B cell (primary cell): Measurements from ENCODE around the gene ETV2. TPM values are rescaled to one million over a fixed set of nuclear protein-coding genes. Genes with fewer than 3 reads are reported as not detected.
A peak's percentile ranks its signal among the peaks of the same experiment; 100 is the strongest.

Source experiments
- ATAC-seq: fragments of 200-7000 bp; cut with Tn5 transposase; one replicate; pipeline ENCODE4 v1.10.0; 2021; ENCODE audit warnings: low read depth, mild to moderate bottlenecking, moderate number of reproducible peaks, moderate library complexity
- CTCF ChIA-PET: fragments of 350-600 bp; sonication (Branson Sonifier 250); formaldehyde crosslinking; loops from one replicate; lab custom pipeline; 2021; ENCODE audit warnings: antibody characterized with exemption, inconsistent platforms; lab: Charles Lee
- POLR2A ChIA-PET: fragments of 350-600 bp; sonication (Branson Sonifier 250); formaldehyde crosslinking; loops from one replicate; lab custom pipeline; 2021; ENCODE audit warnings: antibody characterized with exemption; lab: Charles Lee
- DNase-seq: peaks from one replicate; pipeline ENCODE4 v3.0.0; 2013
- H2AFZ ChIP-seq: 2 replicates; pipeline ENCODE4 v1.6.1; 2012; ENCODE audit warnings: mild to moderate bottlenecking, low read depth, low read length; ENCODE audit not compliant: insufficient read depth, poor library complexity, severe bottlenecking
- H3K27ac ChIP-seq, 2 donors: 1 replicate in 1 of 2; 2 replicates in 1 of 2; pipeline ENCODE4 v1.5.1; 2012 to 2013; ENCODE audit warnings: low read length in 2 of 2, mild to moderate bottlenecking in 2 of 2, moderate library complexity in 1 of 2
- H3K27me3 ChIP-seq, 4 experiments: fragments of 200-600 bp in 1 of 4; sonication (generic) in 1 of 4; replicated peaks in 1 of 4; 1 replicate in 2 of 4; 2 replicates in 2 of 4; pipeline versions ENCODE4 v1.6.1 to v1.7.0; 2013 to 2016; ENCODE audit warnings: low read length in 3 of 4, mild to moderate bottlenecking in 2 of 4, mixed read lengths in 1 of 4, moderate library complexity in 1 of 4; ENCODE audit not compliant: insufficient read depth in 4 of 4, control insufficient read depth in 3 of 4; ENCODE audit errors: control extremely low read depth in 1 of 4
- H3K36me3 ChIP-seq, 2 experiments: replicated peaks in 1 of 2; 1 replicate in 1 of 2; 2 replicates in 1 of 2; pipeline versions ENCODE4 v1.6.1 to v1.7.1; 2013; ENCODE audit warnings: low read length in 1 of 2; ENCODE audit not compliant: insufficient read depth in 2 of 2, control insufficient read depth in 1 of 2; ENCODE audit errors: control extremely low read depth in 1 of 2, extremely low read depth in 1 of 2
- H3K4me1 ChIP-seq, 2 donors: fragments of 200-600 bp in 1 of 2; sonication (generic) in 1 of 2; 1 replicate in 1 of 2; 2 replicates in 1 of 2; pipeline versions ENCODE4 v1.5.1 to v1.6.1; 2013 to 2017; ENCODE audit warnings: low read length in 2 of 2; ENCODE audit not compliant: control insufficient read depth in 2 of 2, insufficient read depth in 2 of 2
- H3K4me2 ChIP-seq: replicated peaks from 2 replicates; pipeline ENCODE3; 2012; ENCODE audit warnings: mild to moderate bottlenecking, low read depth, low read length; ENCODE audit not compliant: poor library complexity, severe bottlenecking
- H3K4me3 ChIP-seq, 5 experiments: fragments of 200-600 bp in 1 of 5; sonication (generic) in 1 of 5; 1 replicate in 3 of 5; 2 replicates in 2 of 5; pipeline versions ENCODE4 v1.5.1 to v1.7.0; 2011 to 2016; ENCODE audit warnings: low read length in 4 of 5, mild to moderate bottlenecking in 4 of 5, low read depth in 2 of 5, control low read depth in 1 of 5, moderate library complexity in 1 of 5; ENCODE audit not compliant: insufficient read depth in 1 of 5; ENCODE audit errors: control extremely low read depth in 1 of 5, extremely low read depth in 1 of 5
- H3K79me2 ChIP-seq: fragments of 200-600 bp; sonication (generic); one replicate; pipeline ENCODE4 v1.6.0; 2016; ENCODE audit warnings: low read length; ENCODE audit not compliant: control insufficient read depth, insufficient read depth
- H3K9ac ChIP-seq: fragments of 200-600 bp; sonication (generic); 2 replicates; pipeline ENCODE4 v1.6.1; 2017; ENCODE audit warnings: mild to moderate bottlenecking, low read length, moderate library complexity
- H3K9me3 ChIP-seq, 3 donors: one replicate each; pipeline versions ENCODE4 v1.6.1 to v1.7.1; 2013; ENCODE audit warnings: low read length in 2 of 3; ENCODE audit not compliant: control insufficient read depth in 2 of 3, insufficient read depth in 1 of 3; ENCODE audit errors: control extremely low read depth in 1 of 3
- H4K20me1 ChIP-seq: 2 replicates; pipeline ENCODE4 v1.6.0; 2012; ENCODE audit warnings: mild to moderate bottlenecking, low read length; ENCODE audit not compliant: insufficient read depth, control insufficient read depth, poor library complexity, severe bottlenecking
- H3K27ac Mint-ChIP-seq: one replicate; pipeline ENCODE4 v1.8.0; 2021; ENCODE audit warnings: mixed read lengths
- H3K27me3 Mint-ChIP-seq: one replicate; pipeline ENCODE4 v1.8.0; 2021; ENCODE audit warnings: mixed read lengths
- H3K4me1 Mint-ChIP-seq: one replicate; pipeline ENCODE4 v1.8.0; 2021; ENCODE audit warnings: mixed read lengths
- H3K4me3 Mint-ChIP-seq: one replicate; pipeline ENCODE4 v1.8.0; 2021; ENCODE audit warnings: mixed read lengths
- H3K9me3 Mint-ChIP-seq: one replicate; pipeline ENCODE4 v1.8.0; 2022; ENCODE audit warnings: mixed read lengths; ENCODE audit not compliant: insufficient read depth
- EZH2 ChIP-seq: IDR thresholded peaks from 2 replicates; pipeline ENCODE4 v1.6.1; 2012; ENCODE audit warnings: borderline replicate concordance, low read depth, mild to moderate bottlenecking, moderate library complexity, low read length; ENCODE audit not compliant: insufficient read depth, poor library complexity, severe bottlenecking
- WGBS: methylation state at CpG from one replicate; pipeline ENCODE4 v1.1.5; 2013; ENCODE audit warnings: missing lambda C conversion rate; ENCODE audit not compliant: insufficient coverage; 5-methylcytosine and 5-hydroxymethylcytosine counted together
- intact Hi-C: fragments of 100-400 bp; cut with micrococcal nuclease; formaldehyde crosslinking; loops from one replicate; pipeline ENCODE4 v1.10.0; 2022
- polyA plus RNA-seq: library from polyadenylated mRNA; depleted of rRNA; stranded (reverse); fragments of >200 nt; gene quantifications from 2 replicates; pipeline ENCODE4 v1.2.3, GENCODE V29; 2012
- total RNA-seq, 2 donors: library from RNA; stranded (reverse); fragments of 120-200 nt in 1 of 2; gene quantifications; 1 replicate in 1 of 2; 2 replicates in 1 of 2; pipeline versions ENCODE4 v1.2.3 to v1.2.4, GENCODE V29; 2013 to 2022
- TF ChIP-seq, protein P1 (sequence below): fragments of 200-600 bp; IDR thresholded peaks from one replicate; pipeline ENCODE4 v1.8.0; 2022; ENCODE audit warnings: antibody characterized with exemption, mild to moderate bottlenecking

Gene ETV2
- total and polyA plus RNA-seq, 2 donors (not counting 1 experiment from before 2014, with no cell fraction given): 0.42 to 0.49 TPM

GRCh38 chr19:35648017-35648961 is 6.7 kb downstream of the ETV2 start, which contains the start of gene COX6B1:
TSS of gene COX6B1 (plus strand) at chr19:35648323. CDS start at chr19:35651244, 2,921 bp downstream.
- H3K9ac ChIP-seq: peak within 1 kb of the TSS; percentile 75
- H3K4me2 ChIP-seq: peak within 1 kb of the TSS; percentile 85
- Mint-ChIP-seq H3K4me3 (peak within 1 kb of the TSS; percentile 94), H3K9me3 (no peaks in the 10 kb centered on the region), H3K4me1 (peaks cover 44% of the 10 kb centered on the region), H3K27me3 (no peaks in the 10 kb centered on the region), H3K27ac (peak within 1 kb of the TSS; percentile 87)
- TF ChIP-seq, protein P1, sequence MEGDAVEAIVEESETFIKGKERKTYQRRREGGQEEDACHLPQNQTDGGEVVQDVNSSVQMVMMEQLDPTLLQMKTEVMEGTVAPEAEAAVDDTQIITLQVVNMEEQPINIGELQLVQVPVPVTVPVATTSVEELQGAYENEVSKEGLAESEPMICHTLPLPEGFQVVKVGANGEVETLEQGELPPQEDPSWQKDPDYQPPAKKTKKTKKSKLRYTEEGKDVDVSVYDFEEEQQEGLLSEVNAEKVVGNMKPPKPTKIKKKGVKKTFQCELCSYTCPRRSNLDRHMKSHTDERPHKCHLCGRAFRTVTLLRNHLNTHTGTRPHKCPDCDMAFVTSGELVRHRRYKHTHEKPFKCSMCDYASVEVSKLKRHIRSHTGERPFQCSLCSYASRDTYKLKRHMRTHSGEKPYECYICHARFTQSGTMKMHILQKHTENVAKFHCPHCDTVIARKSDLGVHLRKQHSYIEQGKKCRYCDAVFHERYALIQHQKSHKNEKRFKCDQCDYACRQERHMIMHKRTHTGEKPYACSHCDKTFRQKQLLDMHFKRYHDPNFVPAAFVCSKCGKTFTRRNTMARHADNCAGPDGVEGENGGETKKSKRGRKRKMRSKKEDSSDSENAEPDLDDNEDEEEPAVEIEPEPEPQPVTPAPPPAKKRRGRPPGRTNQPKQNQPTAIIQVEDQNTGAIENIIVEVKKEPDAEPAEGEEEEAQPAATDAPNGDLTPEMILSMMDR: no peak
- TF ChIP-seq EZH2: no peak
- WGBS: under 1% methylated on average over 43 of the region's 46 CpGs
- DNase-seq: peak; percentile 96
- peaks cover 13% of the 10 kb centered on the region for H4K20me1 ChIP-seq
- no peaks in the 10 kb centered on the region for H3K27me3 ChIP-seq
- peaks cover 1 to 17% of the 10 kb centered on the region in 2 experiments for H3K36me3 ChIP-seq
- H3K79me2 ChIP-seq: peaks cover 42% of the 10 kb centered on the region
- CTCF ChIA-PET: interaction anchor here (0.8 to 1.2 kb wide), 2 partner anchors 26 to 54 kb away, joined by 3 to 6 read pairs; no protein-coding TSS in a partner anchor
- H3K9me3 ChIP-seq: peaks cover 0 to 5% (median 0%) of the 10 kb centered on the region in 3 donors
- peak; percentile 65 for ATAC-seq
- intact Hi-C loops: loop anchor here (1.0 to 10.0 kb wide), 9 partner anchors 20 to 1947 kb away; partner anchors contain the start of genes ARHGAP33, HAUS5, LIN37 and OVOL3
- H3K4me1 ChIP-seq: peaks cover 14 to 43% of the 10 kb centered on the region in 2 donors
- peak within 1 kb of the TSS; percentile 87 for H2AFZ ChIP-seq
- peak within 1 kb of the TSS; percentile 69 to 88 (median 85) for H3K4me3 ChIP-seq
- POLR2A ChIA-PET: interaction anchor here (0.6 to 1.0 kb wide), 5 partner anchors 35 to 283 kb away, joined by 3 to 7 read pairs (median 3); partner anchors contain the start of genes HAUS5, PSENEN and U2AF1L4
- peak within 1 kb of the TSS; percentile 64 to 80 for H3K27ac ChIP-seq
